ENCODE measurements around the gene ATXN1.

The ATXN1 gene

GRCh38 chr6:16377470-16377869, 383.8 kb downstream of the ATXN1 start:
- H3K4me1 Mint-ChIP-seq, result no peaks in the 10 kb centered on the region
- H3K36me3 Mint-ChIP-seq, result peaks cover 2% of the 10 kb centered on the region
- no peaks in the 10 kb centered on the region for H3K27me3 Mint-ChIP-seq
- no peaks in the 10 kb centered on the region for H3K9me3 Mint-ChIP-seq
- H3K4me3 Mint-ChIP-seq, result no peak overlapping the region
- H3K27ac Mint-ChIP-seq, result no peak overlapping the region

GRCh38 chr6:16375843-16376242, 385.4 kb downstream of the ATXN1 start:
- Mint-ChIP-seq H3K4me1 (no peaks in the 10 kb centered on the region), H3K4me3 (no peak overlapping the region), H3K9me3 (no peaks in the 10 kb centered on the region), H3K36me3 (peaks cover 2% of the 10 kb centered on the region), H3K27ac (no peak overlapping the region), H3K27me3 (no peaks in the 10 kb centered on the region)

- no peaks in the 10 kb centered on the region for H3K9me3 Mint-ChIP-seq
- no peaks in the 10 kb centered on the region for H3K27me3 Mint-ChIP-seq
- no peaks in the 10 kb centered on the region for H3K4me1 Mint-ChIP-seq
- H3K27ac Mint-ChIP-seq, result no peak overlapping the region
- H3K4me3 Mint-ChIP-seq, result no peak overlapping the region
- H3K36me3 Mint-ChIP-seq, result peaks cover 2% of the 10 kb centered on the region
These were observed 386.1 kb downstream of the ATXN1 start for GRCh38 chr6:16375206-16375605.

- no peaks in the 10 kb centered on the region for H3K9me3 Mint-ChIP-seq
- H3K27ac Mint-ChIP-seq, result no peak overlapping the region
- H3K4me1 Mint-ChIP-seq, result no peaks in the 10 kb centered on the region
- H3K27me3 Mint-ChIP-seq, result no peaks in the 10 kb centered on the region
- H3K36me3 Mint-ChIP-seq, result peaks cover under 1% of the 10 kb centered on the region
- H3K4me3 Mint-ChIP-seq, result no peak overlapping the region
These were observed 386.6 kb downstream of the ATXN1 start for GRCh38 chr6:16374461-16375200.

GRCh38 chr6:16374016-16374415, 387.2 kb downstream of the ATXN1 start:
- Mint-ChIP-seq H3K36me3 (no peaks in the 10 kb centered on the region), H3K9me3 (no peaks in the 10 kb centered on the region), H3K27ac (no peak overlapping the region), H3K27me3 (no peaks in the 10 kb centered on the region), H3K4me3 (no peak overlapping the region), H3K4me1 (no peaks in the 10 kb centered on the region)

- Mint-ChIP-seq H3K9me3 (no peaks in the 10 kb centered on the region), H3K27me3 (no peaks in the 10 kb centered on the region), H3K36me3 (no peaks in the 10 kb centered on the region), H3K27ac (no peak overlapping the region), H3K4me3 (no peak overlapping the region), H3K4me1 (no peaks in the 10 kb centered on the region)
These were observed 389.1 kb downstream of the ATXN1 start for GRCh38 chr6:16372029-16372776.

GRCh38 chr6:16371401-16371800, 389.9 kb downstream of the ATXN1 start:
- no peak overlapping the region for H3K4me3 Mint-ChIP-seq
- H3K27me3 Mint-ChIP-seq, result no peaks in the 10 kb centered on the region
- H3K36me3 Mint-ChIP-seq, result no peaks in the 10 kb centered on the region
- no peaks in the 10 kb centered on the region for H3K4me1 Mint-ChIP-seq
- H3K9me3 Mint-ChIP-seq, result no peaks in the 10 kb centered on the region
- no peak overlapping the region for H3K27ac Mint-ChIP-seq

GRCh38 chr6:16370943-16371342, 390.3 kb downstream of the ATXN1 start:
- Mint-ChIP-seq H3K4me1 (no peaks in the 10 kb centered on the region), H3K9me3 (no peaks in the 10 kb centered on the region), H3K4me3 (no peak overlapping the region), H3K36me3 (no peaks in the 10 kb centered on the region), H3K27ac (no peak overlapping the region), H3K27me3 (no peaks in the 10 kb centered on the region)

- H3K36me3 Mint-ChIP-seq, result peaks cover 3% of the 10 kb centered on the region
- no peaks in the 10 kb centered on the region for H3K4me1 Mint-ChIP-seq
- H3K9me3 Mint-ChIP-seq, result no peaks in the 10 kb centered on the region
- H3K27ac Mint-ChIP-seq, result no peak overlapping the region
- no peak overlapping the region for H3K4me3 Mint-ChIP-seq
- no peaks in the 10 kb centered on the region for H3K27me3 Mint-ChIP-seq
These were observed 391.3 kb downstream of the ATXN1 start for GRCh38 chr6:16369989-16370388.

- Mint-ChIP-seq H3K4me1 (no peaks in the 10 kb centered on the region), H3K27ac (no peak overlapping the region), H3K36me3 (peaks cover 3% of the 10 kb centered on the region), H3K4me3 (no peak overlapping the region), H3K27me3 (no peaks in the 10 kb centered on the region), H3K9me3 (no peaks in the 10 kb centered on the region)
These were observed 392.0 kb downstream of the ATXN1 start for GRCh38 chr6:16369140-16369745.

GRCh38 chr6:16367571-16367970, 393.7 kb downstream of the ATXN1 start:
- Mint-ChIP-seq H3K27ac (no peak overlapping the region), H3K4me1 (no peaks in the 10 kb centered on the region), H3K36me3 (peaks cover 3% of the 10 kb centered on the region)

GRCh38 chr6:16363749-16364148, 397.5 kb downstream of the ATXN1 start:
- H3K4me1 Mint-ChIP-seq, result no peaks in the 10 kb centered on the region
- no peak overlapping the region for H3K4me3 Mint-ChIP-seq
- no peak overlapping the region for H3K27ac Mint-ChIP-seq
- H3K9me3 Mint-ChIP-seq, result no peaks in the 10 kb centered on the region
- H3K27me3 Mint-ChIP-seq, result no peaks in the 10 kb centered on the region
- H3K36me3 Mint-ChIP-seq, result peaks cover 3% of the 10 kb centered on the region

More at GRCh38 chr6:16367571-16367970, 393.7 kb downstream of the ATXN1 start:
- H3K27me3 Mint-ChIP-seq, result no peaks in the 10 kb centered on the region
- H3K4me3 Mint-ChIP-seq, result no peak overlapping the region
- H3K9me3 Mint-ChIP-seq, result no peaks in the 10 kb centered on the region

- Mint-ChIP-seq H3K4me1 (no peaks in the 10 kb centered on the region), H3K27ac (no peak overlapping the region), H3K4me3 (no peak overlapping the region), H3K36me3 (peaks cover 3% of the 10 kb centered on the region), H3K27me3 (no peaks in the 10 kb centered on the region), H3K9me3 (no peaks in the 10 kb centered on the region)
These were observed 398.3 kb downstream of the ATXN1 start for GRCh38 chr6:16362819-16363589.

- no peaks in the 10 kb centered on the region for H3K4me1 Mint-ChIP-seq
- H3K27me3 Mint-ChIP-seq, result no peaks in the 10 kb centered on the region
- no peak overlapping the region for H3K4me3 Mint-ChIP-seq
- H3K36me3 Mint-ChIP-seq, result peaks cover 3% of the 10 kb centered on the region
- no peak overlapping the region for H3K27ac Mint-ChIP-seq
- no peaks in the 10 kb centered on the region for H3K9me3 Mint-ChIP-seq
These were observed 399.0 kb downstream of the ATXN1 start for GRCh38 chr6:16362296-16362695.

- Mint-ChIP-seq H3K36me3 (peaks cover 3% of the 10 kb centered on the region), H3K27ac (no peak overlapping the region)
These were observed 399.4 kb downstream of the ATXN1 start for GRCh38 chr6:16361861-16362260.

More at GRCh38 chr6:16361861-16362260, 399.4 kb downstream of the ATXN1 start:
- Mint-ChIP-seq H3K9me3 (no peaks in the 10 kb centered on the region), H3K4me3 (no peak overlapping the region), H3K27me3 (no peaks in the 10 kb centered on the region), H3K4me1 (no peaks in the 10 kb centered on the region)

Measured in activated naive CD4-positive, alpha-beta T cell treated with anti-CD3 and anti-CD28 coated beads, Interleukin-2, amount 50 U/mL, for 24 hours (primary cell).